Fibroblast of the aortic adventitia (primary cell): ENCODE results near the gene SNX18. TPM values are rescaled to one million over a fixed set of nuclear protein-coding genes. Genes with fewer than 3 reads are reported as not detected.

Experiments used
- DNase-seq: peaks from one replicate; pipeline ENCODE4 v3.0.0-alpha.2; 2010; ENCODE audit warnings: low read depth
- H3K4me3 ChIP-seq: 2 replicates; pipeline ENCODE4 v1.5.1; 2011; ENCODE audit warnings: low read depth, mild to moderate bottlenecking, control low read depth, low read length, moderate library complexity
- total RNA-seq: library from RNA; depleted of rRNA; stranded (reverse); fragments of >200 nt; gene quantifications from 2 replicates; pipeline ENCODE4 v1.2.3, GENCODE V29; 2012; ENCODE audit warnings: low replicate concordance
- TF ChIP-seq, protein P1 (sequence below): IDR thresholded peaks from 2 replicates; pipeline ENCODE4 v1.5.1; 2011; ENCODE audit warnings: mild to moderate bottlenecking, low read length, control low read depth, inconsistent platforms; ENCODE audit not compliant: insufficient read depth

SNX18 gene
- total RNA-seq, 1 donor, result 38.8 TPM

DNA sequence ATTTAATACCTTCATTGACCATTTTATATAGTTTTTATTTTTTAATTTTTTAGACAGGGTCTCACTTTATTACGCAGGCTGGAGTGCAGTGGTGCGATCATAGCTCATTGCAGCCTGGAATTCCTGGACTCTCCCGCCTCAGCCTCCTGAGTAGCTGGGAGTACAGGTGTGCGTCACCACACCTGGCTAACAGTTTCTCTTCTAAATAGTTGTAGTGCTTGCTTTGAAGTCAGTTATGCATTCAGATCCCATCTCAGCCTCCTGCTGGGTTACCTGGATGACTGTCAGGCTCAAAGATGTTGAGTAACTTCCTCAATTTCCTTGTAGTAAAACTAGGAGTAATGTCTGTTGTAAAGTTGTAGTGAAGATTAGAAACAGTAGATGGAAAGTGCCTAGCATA, 21.4 kb downstream of the SNX18 start:
- TF ChIP-seq, protein P1, sequence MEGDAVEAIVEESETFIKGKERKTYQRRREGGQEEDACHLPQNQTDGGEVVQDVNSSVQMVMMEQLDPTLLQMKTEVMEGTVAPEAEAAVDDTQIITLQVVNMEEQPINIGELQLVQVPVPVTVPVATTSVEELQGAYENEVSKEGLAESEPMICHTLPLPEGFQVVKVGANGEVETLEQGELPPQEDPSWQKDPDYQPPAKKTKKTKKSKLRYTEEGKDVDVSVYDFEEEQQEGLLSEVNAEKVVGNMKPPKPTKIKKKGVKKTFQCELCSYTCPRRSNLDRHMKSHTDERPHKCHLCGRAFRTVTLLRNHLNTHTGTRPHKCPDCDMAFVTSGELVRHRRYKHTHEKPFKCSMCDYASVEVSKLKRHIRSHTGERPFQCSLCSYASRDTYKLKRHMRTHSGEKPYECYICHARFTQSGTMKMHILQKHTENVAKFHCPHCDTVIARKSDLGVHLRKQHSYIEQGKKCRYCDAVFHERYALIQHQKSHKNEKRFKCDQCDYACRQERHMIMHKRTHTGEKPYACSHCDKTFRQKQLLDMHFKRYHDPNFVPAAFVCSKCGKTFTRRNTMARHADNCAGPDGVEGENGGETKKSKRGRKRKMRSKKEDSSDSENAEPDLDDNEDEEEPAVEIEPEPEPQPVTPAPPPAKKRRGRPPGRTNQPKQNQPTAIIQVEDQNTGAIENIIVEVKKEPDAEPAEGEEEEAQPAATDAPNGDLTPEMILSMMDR, result no peak
- H3K4me3 ChIP-seq, result no peak overlapping the region
- no peak for DNase-seq

DNA sequence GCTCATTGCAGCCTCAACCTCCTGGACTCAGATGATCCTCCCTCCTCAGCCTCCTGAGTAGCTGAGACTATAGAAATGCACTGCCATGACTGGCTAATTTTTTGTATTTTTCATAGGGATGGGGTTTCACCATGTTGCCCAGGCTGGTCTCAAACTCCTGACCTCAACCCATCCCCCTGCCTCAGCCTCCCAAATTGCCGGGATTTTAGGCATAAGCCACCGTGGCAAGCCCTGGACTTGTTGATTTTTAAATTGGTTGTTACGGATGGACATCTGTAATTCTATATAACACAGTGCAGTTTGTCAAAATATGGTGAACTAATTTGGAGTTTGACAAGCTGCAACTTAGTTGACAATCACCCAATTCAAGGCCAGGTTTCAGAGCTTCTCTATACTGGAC, 22.7 kb downstream of the SNX18 start:
- DNase-seq, result no peak
- H3K4me3 ChIP-seq, result no peak overlapping the region
- TF ChIP-seq, protein P1, result no peak

DNA sequence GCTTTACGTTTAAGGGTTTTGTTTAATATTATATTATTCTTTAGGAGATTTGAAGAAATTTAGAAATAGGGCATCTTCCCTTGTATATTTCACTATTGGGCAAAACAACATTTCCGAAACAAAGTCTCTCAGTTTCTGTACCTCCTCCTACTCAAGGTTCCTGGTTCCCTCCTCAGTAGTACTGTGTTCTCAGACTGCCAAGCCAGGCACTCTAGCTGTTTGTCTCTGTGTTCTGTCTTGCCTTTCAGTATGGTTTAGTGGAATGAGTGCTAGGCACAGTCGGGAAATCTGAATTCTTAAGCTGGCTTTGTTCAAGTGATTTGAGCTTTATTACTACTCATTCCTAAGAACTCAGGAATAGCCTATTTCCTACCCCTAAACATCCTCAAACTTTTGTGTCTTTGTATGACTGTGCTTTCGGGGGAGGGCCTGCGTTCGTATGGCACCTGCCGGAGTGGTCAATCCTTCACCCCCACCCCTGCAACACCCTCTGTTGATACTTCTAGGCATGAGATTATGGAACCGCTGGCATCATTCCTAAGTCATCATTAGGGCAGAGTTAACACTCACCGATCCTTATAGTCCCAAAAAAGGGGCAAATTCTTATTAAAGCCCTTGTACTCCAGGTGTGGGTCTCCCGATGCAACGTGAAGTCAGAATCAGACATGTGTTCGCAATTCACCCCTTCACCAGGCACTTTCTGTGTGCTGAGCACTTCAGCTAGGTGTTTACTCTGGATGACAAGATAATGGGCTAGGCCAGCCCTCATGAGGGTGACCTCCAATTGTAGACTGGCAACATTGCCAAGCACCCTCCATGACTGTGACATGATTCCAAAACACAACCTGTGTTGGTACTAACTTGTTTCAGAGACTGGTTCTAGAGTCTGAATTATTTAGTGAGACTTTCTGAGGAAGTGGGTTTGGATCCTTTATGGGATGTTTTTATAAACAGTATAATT, 24.5 kb downstream of the SNX18 start:
- no peak for DNase-seq
- TF ChIP-seq, protein P1, result no peak
- no peak overlapping the region for H3K4me3 ChIP-seq

DNA sequence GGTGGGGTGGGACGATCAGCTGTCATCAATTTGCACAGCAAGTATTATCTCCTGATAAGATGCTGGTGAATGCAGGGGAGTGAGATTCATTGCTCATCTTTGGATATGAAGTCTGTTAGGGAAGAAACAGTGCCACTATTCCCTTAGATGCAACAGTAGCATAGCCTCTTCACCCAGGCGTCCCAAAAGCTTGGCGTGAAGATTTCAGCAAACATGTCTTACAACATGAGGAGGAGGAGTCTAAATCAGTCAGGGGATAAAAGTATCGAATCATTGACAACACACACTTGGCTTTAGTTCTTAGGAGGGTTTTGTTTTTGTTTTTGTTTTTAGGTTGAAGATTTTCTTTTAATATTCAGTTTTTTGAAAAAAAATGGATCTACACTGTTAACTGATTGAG, 26.5 kb downstream of the SNX18 start:
- H3K4me3 ChIP-seq, result no peak overlapping the region
- TF ChIP-seq, protein P1, result no peak
- DNase-seq, result no peak

DNA sequence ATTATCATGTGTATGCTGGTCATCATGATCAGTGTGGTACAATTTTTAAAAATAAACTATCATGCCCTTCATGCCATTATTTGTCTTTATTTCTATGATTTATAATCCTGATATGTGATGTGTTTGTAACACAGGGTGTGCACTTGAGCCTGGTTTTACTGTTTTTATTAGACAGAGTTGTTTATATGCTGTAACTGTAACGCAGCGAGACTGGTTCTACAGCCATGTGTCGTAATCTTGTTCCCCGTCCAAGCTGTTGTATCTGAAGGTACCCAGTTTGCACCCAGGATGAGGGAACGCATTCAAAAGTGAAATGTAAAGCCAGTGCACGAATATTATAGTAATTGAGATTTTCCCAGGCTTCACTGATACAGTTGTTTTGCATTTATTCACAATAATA, 28.2 kb downstream of the SNX18 start:
- DNase-seq, result no peak
- H3K4me3 ChIP-seq, result no peak overlapping the region
- TF ChIP-seq, protein P1, result no peak

DNA sequence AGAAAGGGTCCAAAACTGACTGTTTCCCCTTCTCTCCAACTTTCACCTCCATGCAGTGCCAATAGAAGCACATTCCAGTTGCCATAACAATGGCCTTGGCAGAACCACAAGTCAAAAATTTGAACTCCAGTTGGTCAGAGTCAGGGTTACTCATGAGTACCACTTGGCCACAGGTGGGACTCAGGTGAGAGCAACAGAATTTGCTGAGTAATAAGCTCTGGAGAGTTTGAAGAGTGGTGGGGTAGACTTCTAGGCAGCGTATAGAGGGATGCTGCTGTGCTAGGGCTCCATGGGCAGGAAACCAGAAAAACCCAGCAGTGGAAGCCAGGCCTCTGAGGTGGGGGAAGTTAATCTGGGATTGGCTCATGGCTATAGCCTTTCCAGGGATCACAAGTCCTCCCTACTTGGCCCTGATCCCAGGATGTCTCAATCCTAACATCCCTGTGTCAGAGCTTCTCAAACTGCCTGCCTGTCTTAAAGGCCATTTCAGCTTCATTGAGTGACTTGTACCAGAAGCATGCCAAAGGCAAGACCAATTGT, 30.2 kb downstream of the SNX18 start:
- peak; percentile 87 for DNase-seq
- no peak overlapping the region for H3K4me3 ChIP-seq
- TF ChIP-seq, protein P1, result no peak
